Activated CD8-positive, alpha-beta memory T cell treated with anti-CD3 and anti-CD28 coated beads, Interleukin-2, amount 50 U/mL, for 24 hours (primary cell): Measurements from ENCODE around the gene MAN2A2.

Source experiments
- DNase-seq: peaks from one replicate; pipeline ENCODE4 v3.0.0-alpha.2; 2020; ENCODE audit errors: extremely low read depth

MAN2A2 gene

GRCh38 chr15:90902840-90903732 is at the start of gene MAN2A2:
Gene MAN2A2, plus strand, starts transcription at chr15:90903302. Its CDS starts 906 bp downstream, at chr15:90904208.
- peak; percentile 39 for DNase-seq

GRCh38 chr15:90855139-90855538 is 48.0 kb upstream of the MAN2A2 start:
- DNase-seq = no peak

- no peak for DNase-seq
These were observed 45.8 kb upstream of the MAN2A2 start for GRCh38 chr15:90857337-90857736.

- DNase-seq = no peak
These were observed 45.1 kb upstream of the MAN2A2 start for GRCh38 chr15:90857883-90858443.

GRCh38 chr15:90859234-90860131 is 43.6 kb upstream of the MAN2A2 start:
- DNase-seq = no peak

GRCh38 chr15:90860450-90860849 is 42.7 kb upstream of the MAN2A2 start:
- no peak for DNase-seq

GRCh38 chr15:90860942-90861675 is 42.0 kb upstream of the MAN2A2 start:
- no peak for DNase-seq

- DNase-seq = no peak
These were observed 40.6 kb upstream of the MAN2A2 start for GRCh38 chr15:90862487-90862886.

- DNase-seq = no peak
These were observed 39.9 kb upstream of the MAN2A2 start for GRCh38 chr15:90862964-90863778.

- no peak for DNase-seq
These were observed 39.1 kb upstream of the MAN2A2 start for GRCh38 chr15:90863987-90864386.

- DNase-seq = no peak
These were observed 38.6 kb upstream of the MAN2A2 start for GRCh38 chr15:90864507-90864906.

- DNase-seq = no peak
These were observed 37.4 kb upstream of the MAN2A2 start for GRCh38 chr15:90865702-90866101.

- no peak for DNase-seq
These were observed 36.9 kb upstream of the MAN2A2 start for GRCh38 chr15:90866161-90866715.

GRCh38 chr15:90866800-90867199 is 36.3 kb upstream of the MAN2A2 start:
- DNase-seq = no peak

GRCh38 chr15:90868261-90868689 is 34.8 kb upstream of the MAN2A2 start, which contains the start of gene FURIN:
Gene FURIN, plus strand, starts transcription at chr15:90868588. Its CDS starts 7,153 bp downstream, at chr15:90875741.
- DNase-seq = no peak

- DNase-seq = no peak
These were observed 34.0 kb upstream of the MAN2A2 start for GRCh38 chr15:90869140-90869541.

- no peak for DNase-seq
These were observed 33.3 kb upstream of the MAN2A2 start for GRCh38 chr15:90869601-90870353.

- DNase-seq = no peak
These were observed 32.6 kb upstream of the MAN2A2 start for GRCh38 chr15:90870354-90871138.
